ENCODE data around the gene MCF2L.

The MCF2L gene

DNA sequence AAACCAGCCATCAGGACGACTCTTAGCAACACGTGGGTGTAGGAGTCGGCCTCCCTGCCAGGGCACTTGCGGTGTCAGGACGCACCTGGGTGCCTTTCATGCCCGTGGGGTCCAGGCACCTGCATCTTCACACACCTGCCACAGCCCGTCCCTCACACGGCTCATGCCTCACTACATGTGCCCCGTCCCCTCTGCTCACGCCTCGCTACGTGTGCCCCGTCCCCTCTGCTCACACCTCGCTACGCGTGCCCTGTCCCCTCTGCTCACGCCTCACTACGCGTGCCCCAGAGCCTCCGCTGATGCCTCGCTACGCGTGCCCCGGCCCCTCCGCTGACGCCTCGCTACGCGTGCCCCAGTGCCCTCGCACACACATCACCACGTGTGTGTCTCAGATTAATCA lies 78.6 kb downstream of the MCF2L start:
- FAIRE-seq: no peak
- no peak for TF ChIP-seq TAF1 (IDR thresholded peaks at IDR 0.05; ENCODE audit: low read depth, low read length)
- TF ChIP-seq POLR2A (IDR thresholded peaks at IDR 0.05; ENCODE audit: low read depth, low read length): no peak
- TF ChIP-seq POLR2AphosphoS5 (IDR thresholded peaks at IDR 0.05; ENCODE audit: low read depth, low read length): no peak
- TF ChIP-seq SPI1 (IDR thresholded peaks at IDR 0.05; ENCODE audit: low read depth, low read length): no peak
- TF ChIP-seq PAX5 (IDR thresholded peaks at IDR 0.05; ENCODE audit: insufficient read depth, low read length, severe bottlenecking): no peak
- no peak for TF ChIP-seq POU2F2 (IDR thresholded peaks at IDR 0.05; ENCODE audit: low read depth, low read length)
- DNase-seq (ENCODE audit: insufficient read length, low spot score): no peak

DNA sequence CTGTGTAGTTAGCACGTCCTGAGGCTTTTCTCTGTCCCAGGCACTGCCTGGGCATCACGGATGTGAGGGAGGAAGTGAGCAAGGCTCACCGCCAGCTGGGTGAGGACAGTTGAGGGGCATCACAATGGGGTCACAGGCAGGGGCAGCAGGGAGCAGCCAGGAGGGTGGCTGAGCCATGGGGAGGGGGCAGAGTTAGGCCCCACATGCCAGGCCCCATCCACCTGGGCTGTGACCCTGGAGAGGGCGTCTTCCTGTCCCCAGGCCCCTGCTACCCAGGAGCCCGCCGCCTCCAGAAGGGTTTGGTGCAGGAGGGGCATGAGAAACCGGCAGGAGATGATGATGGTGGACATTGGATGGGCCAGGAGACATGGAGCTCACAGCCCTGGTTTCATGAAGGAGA lies 79.8 kb downstream of the MCF2L start:
- TF ChIP-seq POLR2AphosphoS5 (IDR thresholded peaks at IDR 0.05; ENCODE audit: low read depth, low read length) (no peak), PAX5 (IDR thresholded peaks at IDR 0.05; ENCODE audit: insufficient read depth, low read length, severe bottlenecking) (no peak), POU2F2 (IDR thresholded peaks at IDR 0.05; ENCODE audit: low read depth, low read length) (no peak), TAF1 (IDR thresholded peaks at IDR 0.05; ENCODE audit: low read depth, low read length) (no peak), POLR2A (IDR thresholded peaks at IDR 0.05; ENCODE audit: low read depth, low read length) (no peak), SPI1 (IDR thresholded peaks at IDR 0.05; ENCODE audit: low read depth, low read length) (no peak)
- FAIRE-seq: no peak

GRCh38 chr13:113049521-113049941 lies 80.5 kb downstream of the MCF2L start:
- FAIRE-seq (no peak), DNase-seq (ENCODE audit: insufficient read length, low spot score) (no peak)
- TF ChIP-seq TAF1 (IDR thresholded peaks at IDR 0.05; ENCODE audit: low read depth, low read length) (no peak), PAX5 (IDR thresholded peaks at IDR 0.05; ENCODE audit: insufficient read depth, low read length, severe bottlenecking) (no peak), POLR2A (IDR thresholded peaks at IDR 0.05; ENCODE audit: low read depth, low read length) (no peak), POLR2AphosphoS5 (IDR thresholded peaks at IDR 0.05; ENCODE audit: low read depth, low read length) (no peak), POU2F2 (IDR thresholded peaks at IDR 0.05; ENCODE audit: low read depth, low read length) (no peak), SPI1 (IDR thresholded peaks at IDR 0.05; ENCODE audit: low read depth, low read length) (no peak)

More for the DNA sequence above, 79.8 kb downstream of the MCF2L start:
- no peak for DNase-seq (ENCODE audit: insufficient read length, low spot score)

- no peak for FAIRE-seq
- no peak for DNase-seq (ENCODE audit: insufficient read length, low spot score)
- TF ChIP-seq POLR2A (IDR thresholded peaks at IDR 0.05; ENCODE audit: low read depth, low read length): no peak
- no peak for TF ChIP-seq POU2F2 (IDR thresholded peaks at IDR 0.05; ENCODE audit: low read depth, low read length)
- TF ChIP-seq POLR2AphosphoS5 (IDR thresholded peaks at IDR 0.05; ENCODE audit: low read depth, low read length): no peak
- no peak for TF ChIP-seq TAF1 (IDR thresholded peaks at IDR 0.05; ENCODE audit: low read depth, low read length)
- TF ChIP-seq SPI1 (IDR thresholded peaks at IDR 0.05; ENCODE audit: low read depth, low read length): no peak
- no peak for TF ChIP-seq PAX5 (IDR thresholded peaks at IDR 0.05; ENCODE audit: insufficient read depth, low read length, severe bottlenecking)
These were observed 81.0 kb downstream of the MCF2L start for GRCh38 chr13:113049981-113050380.

DNA sequence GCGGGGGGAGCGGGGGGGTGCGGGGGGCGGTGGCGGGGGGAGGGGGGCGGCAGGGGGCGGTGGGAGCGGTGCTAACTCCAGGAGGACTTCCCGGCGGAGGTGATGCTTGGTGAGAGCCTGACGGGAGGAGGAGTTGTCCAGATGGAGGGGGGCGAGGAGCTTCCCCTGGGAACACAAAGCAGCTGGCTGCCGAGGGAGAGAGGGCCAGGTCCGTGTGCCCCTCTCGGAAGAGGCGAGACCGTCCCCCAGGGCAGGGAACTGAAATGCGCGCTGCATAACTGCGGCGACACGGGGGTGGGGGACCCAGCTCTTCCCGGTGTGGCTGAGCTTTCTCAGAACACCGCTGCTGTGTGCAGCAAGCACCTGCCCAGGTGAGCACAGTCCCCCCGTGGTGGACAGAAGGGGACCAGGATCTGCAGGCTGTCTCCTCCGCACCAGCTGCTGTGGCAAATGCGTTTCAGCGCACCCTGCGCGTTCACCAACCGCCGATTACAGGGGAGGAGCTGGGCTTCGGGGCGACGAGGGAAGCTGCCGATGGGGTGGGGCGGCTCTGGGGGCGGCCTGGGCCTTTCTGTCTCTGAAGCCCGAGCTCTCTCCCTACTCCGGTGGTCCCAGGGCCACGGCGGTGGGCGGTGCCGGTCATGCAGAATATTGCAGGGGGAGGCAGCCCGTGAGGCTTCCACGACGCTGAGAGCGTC lies 81.9 kb downstream of the MCF2L start:
- DNase-seq (ENCODE audit: insufficient read length, low spot score): no peak
- no peak for FAIRE-seq
- no peak for TF ChIP-seq TAF1 (IDR thresholded peaks at IDR 0.05; ENCODE audit: low read depth, low read length)
- no peak for TF ChIP-seq POLR2AphosphoS5 (IDR thresholded peaks at IDR 0.05; ENCODE audit: low read depth, low read length)
- TF ChIP-seq SPI1 (IDR thresholded peaks at IDR 0.05; ENCODE audit: low read depth, low read length): no peak
- TF ChIP-seq PAX5 (IDR thresholded peaks at IDR 0.05; ENCODE audit: insufficient read depth, low read length, severe bottlenecking): no peak
- no peak for TF ChIP-seq POLR2A (IDR thresholded peaks at IDR 0.05; ENCODE audit: low read depth, low read length)
- no peak for TF ChIP-seq POU2F2 (IDR thresholded peaks at IDR 0.05; ENCODE audit: low read depth, low read length)

DNA sequence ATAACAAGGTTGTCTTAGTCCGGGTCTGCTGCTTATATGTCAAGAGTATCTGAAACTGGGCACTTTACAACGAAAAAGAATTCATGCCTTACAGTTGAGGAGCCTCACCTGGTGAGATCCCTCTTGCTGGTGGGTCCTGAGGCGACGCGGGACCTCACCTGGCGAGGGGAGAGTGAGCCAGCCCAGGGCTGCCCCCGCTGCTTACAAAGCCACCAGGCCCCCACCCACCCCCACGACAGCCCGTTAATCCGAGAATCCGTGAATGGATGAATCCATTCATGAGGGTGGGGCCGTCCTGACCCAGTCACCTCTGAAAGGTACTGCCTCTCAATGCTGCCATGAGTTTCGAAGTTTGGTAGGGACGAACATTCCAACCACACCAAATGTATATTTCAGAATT lies 82.6 kb downstream of the MCF2L start:
- DNase-seq (ENCODE audit: insufficient read length, low spot score): no peak
- no peak for TF ChIP-seq POU2F2 (IDR thresholded peaks at IDR 0.05; ENCODE audit: low read depth, low read length)
- TF ChIP-seq POLR2A (IDR thresholded peaks at IDR 0.05; ENCODE audit: low read depth, low read length): no peak
- no peak for TF ChIP-seq PAX5 (IDR thresholded peaks at IDR 0.05; ENCODE audit: insufficient read depth, low read length, severe bottlenecking)
- TF ChIP-seq POLR2AphosphoS5 (IDR thresholded peaks at IDR 0.05; ENCODE audit: low read depth, low read length): no peak
- no peak for TF ChIP-seq SPI1 (IDR thresholded peaks at IDR 0.05; ENCODE audit: low read depth, low read length)
- FAIRE-seq: no peak

DNA sequence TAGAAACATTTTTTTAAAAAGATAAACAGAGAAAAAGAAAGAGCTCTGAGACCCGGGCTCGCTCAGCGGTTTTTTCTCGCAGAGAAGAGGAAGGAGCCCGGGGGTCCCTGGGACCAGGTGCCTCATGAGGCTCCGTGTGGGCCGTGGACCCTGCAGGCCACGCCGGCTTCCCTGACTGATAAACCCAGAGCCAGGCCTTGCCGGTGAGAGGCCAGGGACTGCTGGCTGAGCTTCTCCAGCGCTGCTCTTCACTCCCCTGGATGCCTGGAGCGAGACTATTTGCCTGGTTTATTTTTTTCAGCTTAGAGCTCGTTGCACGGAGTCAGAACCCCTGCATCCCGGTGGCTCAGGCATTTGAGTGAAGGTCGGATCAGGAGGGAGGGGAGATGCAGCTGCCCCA lies 83.2 kb downstream of the MCF2L start:
- DNase-seq (ENCODE audit: insufficient read length, low spot score): no peak
- no peak for FAIRE-seq
- no peak for TF ChIP-seq POLR2AphosphoS5 (IDR thresholded peaks at IDR 0.05; ENCODE audit: low read depth, low read length)
- TF ChIP-seq POLR2A (IDR thresholded peaks at IDR 0.05; ENCODE audit: low read depth, low read length): no peak
- TF ChIP-seq SPI1 (IDR thresholded peaks at IDR 0.05; ENCODE audit: low read depth, low read length): no peak
- no peak for TF ChIP-seq TAF1 (IDR thresholded peaks at IDR 0.05; ENCODE audit: low read depth, low read length)
- TF ChIP-seq PAX5 (IDR thresholded peaks at IDR 0.05; ENCODE audit: insufficient read depth, low read length, severe bottlenecking): no peak
- TF ChIP-seq POU2F2 (IDR thresholded peaks at IDR 0.05; ENCODE audit: low read depth, low read length): no peak

DNA sequence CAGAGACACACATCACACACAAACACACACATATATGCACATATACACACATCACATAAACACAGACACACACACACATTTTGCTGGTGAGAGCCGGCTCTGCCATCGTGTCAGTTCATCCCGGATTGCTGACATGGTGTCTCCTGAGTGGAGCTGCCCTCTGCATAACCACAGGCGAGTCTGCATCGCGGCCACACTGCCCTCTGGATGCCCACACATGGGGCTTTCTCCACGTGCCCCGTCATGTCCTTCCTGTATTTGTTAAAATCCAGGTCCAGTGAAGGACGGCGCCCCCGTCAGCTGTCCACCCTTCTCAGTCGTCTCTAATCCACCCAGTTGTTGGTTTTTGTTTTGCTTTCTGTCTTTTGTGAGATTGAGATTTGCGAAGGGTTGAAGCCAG lies 84.0 kb downstream of the MCF2L start:
- TF ChIP-seq PAX5 (IDR thresholded peaks at IDR 0.05; ENCODE audit: insufficient read depth, low read length, severe bottlenecking): no peak
- TF ChIP-seq POLR2AphosphoS5 (IDR thresholded peaks at IDR 0.05; ENCODE audit: low read depth, low read length): no peak
- no peak for TF ChIP-seq POLR2A (IDR thresholded peaks at IDR 0.05; ENCODE audit: low read depth, low read length)
- no peak for TF ChIP-seq POU2F2 (IDR thresholded peaks at IDR 0.05; ENCODE audit: low read depth, low read length)
- TF ChIP-seq TAF1 (IDR thresholded peaks at IDR 0.05; ENCODE audit: low read depth, low read length): no peak
- TF ChIP-seq SPI1 (IDR thresholded peaks at IDR 0.05; ENCODE audit: low read depth, low read length): no peak
- DNase-seq (ENCODE audit: insufficient read length, low spot score) (no peak), FAIRE-seq (no peak)

- no peak for TF ChIP-seq POLR2AphosphoS5 (IDR thresholded peaks at IDR 0.05; ENCODE audit: low read depth, low read length)
- TF ChIP-seq POU2F2 (IDR thresholded peaks at IDR 0.05; ENCODE audit: low read depth, low read length): no peak
- no peak for TF ChIP-seq POLR2A (IDR thresholded peaks at IDR 0.05; ENCODE audit: low read depth, low read length)
- TF ChIP-seq PAX5 (IDR thresholded peaks at IDR 0.05; ENCODE audit: insufficient read depth, low read length, severe bottlenecking): no peak
- no peak for TF ChIP-seq TAF1 (IDR thresholded peaks at IDR 0.05; ENCODE audit: low read depth, low read length)
- TF ChIP-seq SPI1 (IDR thresholded peaks at IDR 0.05; ENCODE audit: low read depth, low read length): no peak
- FAIRE-seq (no peak), DNase-seq (ENCODE audit: insufficient read length, low spot score) (no peak)
These were observed 84.4 kb downstream of the MCF2L start for GRCh38 chr13:113053376-113053775.

Data from GM12891 (cell line).